Vagina (tissue), 2 donors: ENCODE data around the gene PSEN2. TPM values are rescaled to one million over a fixed set of nuclear protein-coding genes. Genes with fewer than 3 reads are reported as not detected.
"Not testable (repeated sequence)": the region's sequence is repeated elsewhere in the genome, so short reads cannot be mapped to it uniquely, and the experiment has no call there.

Experiments used
- DNase-seq, 2 donors: peaks; one replicate each; pipeline ENCODE4 v3.0.0-alpha.2; 2017; ENCODE audit errors: extremely low spot score in 2 of 2
- H3K27ac ChIP-seq: fragments of 200-600 bp; sonication (generic); one replicate; pipeline ENCODE4 v1.5.1; 2019
- H3K27me3 ChIP-seq: fragments of 200-600 bp; sonication (generic); one replicate; pipeline ENCODE4 v1.5.1; 2019
- H3K36me3 ChIP-seq, 2 donors: fragments of 200-600 bp; sonication (generic); one replicate each; pipeline ENCODE4 v1.5.1; 2017 to 2019
- H3K4me1 ChIP-seq: fragments of 200-600 bp; sonication (generic); one replicate; pipeline ENCODE4 v1.5.1; 2019
- H3K4me3 ChIP-seq, 2 donors: fragments of 200-600 bp; sonication (generic); 1 replicate in 1 of 2; 2 replicates in 1 of 2; pipeline ENCODE4 v1.5.1; 2016 to 2019
- H3K9me3 ChIP-seq: fragments of 200-600 bp; sonication (generic); one replicate; pipeline ENCODE4 v1.5.1; 2019
- CTCF ChIP-seq, 3 experiments: fragments of 450-650 bp in 2 of 3; fragments of 200-600 bp in 1 of 3; sonication (generic) in 1 of 3; IDR thresholded peaks; one replicate each; pipeline ENCODE4 v1.5.1; 2017 to 2019; ENCODE audit warnings: antibody characterized with exemption in 3 of 3, mild to moderate bottlenecking in 2 of 3, moderate library complexity in 2 of 3
- POLR2A ChIP-seq, 2 donors: fragments of 450-650 bp; IDR thresholded peaks; one replicate each; pipeline ENCODE4 v1.6.1; 2017; ENCODE audit warnings: antibody characterized with exemption in 2 of 2, mild to moderate bottlenecking in 2 of 2, moderate library complexity in 2 of 2
- POLR2AphosphoS5 ChIP-seq, 2 donors: sonication (generic); formaldehyde crosslinking; IDR thresholded peaks; one replicate each; pipeline ENCODE4 v1.9.0; 2017; ENCODE audit warnings: antibody characterized with exemption in 2 of 2, mild to moderate bottlenecking in 2 of 2, low read depth in 1 of 2; ENCODE audit not compliant: insufficient read depth in 1 of 2
- intact Hi-C: fragments of 100-400 bp; cut with DNase I; formaldehyde crosslinking; loops from one replicate; pipeline ENCODE4 v1.15.1; 2023
- total RNA-seq: library from RNA; depleted of rRNA; stranded (reverse); fragments of >200 nt; gene quantifications from one replicate; pipeline ENCODE4 v1.2.3, GENCODE V29; 2016

PSEN2 gene
- total RNA-seq, 1 donor from 2014 or later: 22.1 TPM

GRCh38 chr1:226829105-226829504 is 41.3 kb upstream of the PSEN2 start:
- Histone ChIP-seq H3K4me1 (peaks cover 17% of the 10 kb centered on the region), H3K9me3 (no peaks in the 10 kb centered on the region), H3K27me3 (no peaks in the 10 kb centered on the region), H3K27ac (no peak overlapping the region), H3K4me3 (no peak overlapping the region), H3K36me3 (no peaks in the 10 kb centered on the region)
- DNase-seq: peak; percentile 54 to 58
- intact Hi-C loops: loop anchor here (2.0 to 5.0 kb wide), 4 partner anchors 177 to 280 kb away; partner anchors contain the start of gene STUM
- no peak for TF ChIP-seq POLR2AphosphoS5 (IDR thresholded peaks at IDR 0.05; ENCODE audit: insufficient read depth in 1 of 2, low read depth in 1 of 2)
- no peak for TF ChIP-seq CTCF (IDR thresholded peaks at IDR 0.05)
- TF ChIP-seq POLR2A (IDR thresholded peaks at IDR 0.05): no peak

- peak; percentile 6 to 27 for DNase-seq
- Histone ChIP-seq H3K9me3 (no peaks in the 10 kb centered on the region), H3K27ac (no peak overlapping the region), H3K4me3 (no peak overlapping the region), H3K4me1 (peaks cover 15% of the 10 kb centered on the region), H3K27me3 (no peaks in the 10 kb centered on the region), H3K36me3 (no peaks in the 10 kb centered on the region)
- intact Hi-C loops: no loop called here
- no peak for TF ChIP-seq CTCF (IDR thresholded peaks at IDR 0.05)
- TF ChIP-seq POLR2AphosphoS5 (IDR thresholded peaks at IDR 0.05; ENCODE audit: insufficient read depth in 1 of 2, low read depth in 1 of 2): no peak
- TF ChIP-seq POLR2A (IDR thresholded peaks at IDR 0.05): no peak
These were observed 38.5 kb upstream of the PSEN2 start for GRCh38 chr1:226831953-226832352.

GRCh38 chr1:226832613-226833012 is 37.8 kb upstream of the PSEN2 start:
- H3K27ac ChIP-seq: no peak overlapping the region
- no peaks in the 10 kb centered on the region for H3K36me3 ChIP-seq
- DNase-seq: peak in 1 of 2 donors; percentile 54
- no peaks in the 10 kb centered on the region for H3K27me3 ChIP-seq
- no peak overlapping the region for H3K4me3 ChIP-seq
- peaks cover 9% of the 10 kb centered on the region for H3K4me1 ChIP-seq
- intact Hi-C loops: no loop called here
- no peaks in the 10 kb centered on the region for H3K9me3 ChIP-seq
- no peak for TF ChIP-seq CTCF (IDR thresholded peaks at IDR 0.05)
- TF ChIP-seq POLR2A (IDR thresholded peaks at IDR 0.05): no peak
- TF ChIP-seq POLR2AphosphoS5 (IDR thresholded peaks at IDR 0.05; ENCODE audit: insufficient read depth in 1 of 2, low read depth in 1 of 2): no peak

- H3K36me3 ChIP-seq, H3K27me3 ChIP-seq, H3K4me1 ChIP-seq, H3K27ac ChIP-seq, intact Hi-C loops, H3K4me3 ChIP-seq, H3K9me3 ChIP-seq: not testable (repeated sequence)
- peak in 1 of 2 donors; percentile 44 for DNase-seq
These were observed 36.2 kb upstream of the PSEN2 start for GRCh38 chr1:226834179-226834578.

GRCh38 chr1:226835396-226835795 is 35.0 kb upstream of the PSEN2 start:
- DNase-seq: peak in 1 of 2 donors; percentile 79
- intact Hi-C loops, H3K27me3 ChIP-seq, H3K4me1 ChIP-seq, H3K9me3 ChIP-seq, H3K36me3 ChIP-seq, H3K4me3 ChIP-seq: not testable (repeated sequence)
- H3K27ac ChIP-seq: peak overlapping the region; percentile 37

GRCh38 chr1:226837966-226838365 is 32.5 kb upstream of the PSEN2 start:
- H3K4me1 ChIP-seq, H3K27ac ChIP-seq, H3K9me3 ChIP-seq, H3K27me3 ChIP-seq, H3K36me3 ChIP-seq, H3K4me3 ChIP-seq, DNase-seq, intact Hi-C loops: not testable (repeated sequence)

GRCh38 chr1:226838456-226838855 is 32.0 kb upstream of the PSEN2 start:
- DNase-seq: no peak
- intact Hi-C loops: no loop called here
- Histone ChIP-seq H3K36me3 (no peaks in the 10 kb centered on the region), H3K27me3 (no peaks in the 10 kb centered on the region), H3K27ac (no peak overlapping the region), H3K9me3 (no peaks in the 10 kb centered on the region), H3K4me1 (no peaks in the 10 kb centered on the region), H3K4me3 (no peak overlapping the region)
- no peak for TF ChIP-seq POLR2AphosphoS5 (IDR thresholded peaks at IDR 0.05; ENCODE audit: insufficient read depth in 1 of 2, low read depth in 1 of 2)
- TF ChIP-seq CTCF (IDR thresholded peaks at IDR 0.05): no peak
- TF ChIP-seq POLR2A (IDR thresholded peaks at IDR 0.05): no peak
